C4-2B (cell line): Measurements from ENCODE around the gene AGAP5.

Experiments
- ZFX ChIP-seq: fragments of 450-650 bp; IDR thresholded peaks from 2 replicates; pipeline ENCODE4 v1.6.1; 2017
- TF ChIP-seq, protein P1 (sequence below): fragments of 450-650 bp; conservative IDR thresholded peaks from 2 replicates; pipeline ENCODE4 v1.5.1; 2017; ENCODE audit warnings: mild to moderate bottlenecking

DNA sequence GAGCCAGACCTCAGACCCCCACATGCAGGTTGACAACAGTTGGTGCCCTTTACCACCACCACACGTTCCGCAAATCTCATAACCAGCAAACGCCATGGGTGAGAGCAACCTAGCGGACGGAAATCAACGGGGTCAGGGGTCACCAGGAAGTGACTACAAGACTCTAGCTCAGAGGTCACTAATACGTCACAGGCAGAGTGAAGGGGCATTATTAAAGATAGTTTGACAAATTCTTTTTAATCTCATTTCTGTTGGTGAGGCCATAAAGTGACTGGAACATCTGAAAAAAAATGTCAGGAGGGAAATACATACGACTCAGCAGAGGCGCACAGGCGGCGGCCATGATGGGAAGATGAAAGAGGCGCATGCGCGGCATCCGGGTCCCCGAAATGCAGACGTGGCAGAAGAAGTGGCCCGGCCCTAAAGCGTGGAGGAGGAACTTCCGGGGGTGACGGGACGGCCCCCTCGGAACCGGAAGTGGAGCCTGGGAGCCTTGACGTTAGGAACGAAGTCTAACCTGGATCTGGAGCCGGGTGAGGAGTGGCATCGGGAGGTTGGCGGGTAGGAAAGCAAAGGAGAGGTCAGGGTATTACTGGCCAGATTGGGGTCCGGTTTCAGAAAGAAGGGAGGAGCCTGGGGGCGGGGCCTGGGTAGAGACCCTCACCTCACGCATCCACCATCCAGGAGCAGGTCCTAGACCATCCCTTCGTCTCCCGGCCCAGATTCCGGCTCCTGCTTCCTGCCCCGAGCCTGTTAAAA, 46.2 kb upstream of the AGAP5 start, which contains the start of gene SEC24C:
- TF ChIP-seq, protein P1, sequence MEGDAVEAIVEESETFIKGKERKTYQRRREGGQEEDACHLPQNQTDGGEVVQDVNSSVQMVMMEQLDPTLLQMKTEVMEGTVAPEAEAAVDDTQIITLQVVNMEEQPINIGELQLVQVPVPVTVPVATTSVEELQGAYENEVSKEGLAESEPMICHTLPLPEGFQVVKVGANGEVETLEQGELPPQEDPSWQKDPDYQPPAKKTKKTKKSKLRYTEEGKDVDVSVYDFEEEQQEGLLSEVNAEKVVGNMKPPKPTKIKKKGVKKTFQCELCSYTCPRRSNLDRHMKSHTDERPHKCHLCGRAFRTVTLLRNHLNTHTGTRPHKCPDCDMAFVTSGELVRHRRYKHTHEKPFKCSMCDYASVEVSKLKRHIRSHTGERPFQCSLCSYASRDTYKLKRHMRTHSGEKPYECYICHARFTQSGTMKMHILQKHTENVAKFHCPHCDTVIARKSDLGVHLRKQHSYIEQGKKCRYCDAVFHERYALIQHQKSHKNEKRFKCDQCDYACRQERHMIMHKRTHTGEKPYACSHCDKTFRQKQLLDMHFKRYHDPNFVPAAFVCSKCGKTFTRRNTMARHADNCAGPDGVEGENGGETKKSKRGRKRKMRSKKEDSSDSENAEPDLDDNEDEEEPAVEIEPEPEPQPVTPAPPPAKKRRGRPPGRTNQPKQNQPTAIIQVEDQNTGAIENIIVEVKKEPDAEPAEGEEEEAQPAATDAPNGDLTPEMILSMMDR = no peak
- no peak for TF ChIP-seq ZFX
